Stimulated activated naive CD8-positive, alpha-beta T cell treated with anti-CD3 and anti-CD28 coated beads, Interleukin-15, amount 100 ng/mL, for 72 hours (primary cell): Measurements from ENCODE around the gene BID.

Experiments
- ATAC-seq: fragments of 150-1000 bp; cut with Tn5 transposase; 2 replicates; pipeline ENCODE4 v1.10.0; 2021; ENCODE audit warnings: mild to moderate bottlenecking, moderate library complexity
- DNase-seq, 2 donors: peaks; one replicate each; pipeline ENCODE4 v3.0.0; 2021 to 2022
- H3K27ac Mint-ChIP-seq, 2 donors: one replicate each; pipeline ENCODE4 v1.8.0; 2022; ENCODE audit warnings: mild to moderate bottlenecking in 2 of 2, mixed read lengths in 2 of 2, moderate library complexity in 2 of 2
- H3K27me3 Mint-ChIP-seq: one replicate; pipeline ENCODE4 v1.8.0; 2022; ENCODE audit warnings: mixed read lengths
- H3K4me1 Mint-ChIP-seq: one replicate; pipeline ENCODE4 v1.8.0; 2022; ENCODE audit warnings: mild to moderate bottlenecking, mixed read lengths
- H3K4me3 Mint-ChIP-seq, 2 donors: one replicate each; pipeline ENCODE4 v1.8.0; 2022; ENCODE audit warnings: mild to moderate bottlenecking in 2 of 2, mixed read lengths in 2 of 2, moderate library complexity in 1 of 2
- H3K9me3 Mint-ChIP-seq, 2 donors: one replicate each; pipeline ENCODE4 v1.8.0; 2022; ENCODE audit warnings: mixed read lengths in 2 of 2

Gene BID

DNA sequence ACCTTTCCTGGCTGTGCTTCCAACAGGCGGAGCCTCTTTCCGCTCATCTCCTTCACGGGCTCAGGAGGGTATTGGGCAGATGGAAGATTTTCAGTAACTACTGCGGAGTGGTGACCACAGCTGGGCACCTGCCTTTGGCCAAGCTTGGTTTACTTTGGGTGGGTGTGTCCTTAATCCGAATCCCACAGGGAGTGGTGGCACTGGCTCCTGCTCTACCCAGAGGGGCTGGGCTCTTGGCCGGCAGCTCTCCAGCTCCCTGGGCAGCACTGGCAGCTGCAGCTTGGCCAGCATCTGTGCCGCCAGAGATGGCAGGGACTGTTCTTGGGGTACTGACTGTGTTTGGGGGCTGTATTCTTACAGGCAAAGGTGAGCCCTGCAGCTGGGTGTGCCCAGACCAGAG, 29.8 kb downstream of the BID start:
- H3K4me3 Mint-ChIP-seq, result no peak overlapping the region
- peaks cover 15% of the 10 kb centered on the region for H3K4me1 Mint-ChIP-seq
- H3K27me3 Mint-ChIP-seq, result no peaks in the 10 kb centered on the region
- H3K27ac Mint-ChIP-seq, result no peak overlapping the region
- DNase-seq (no peak), ATAC-seq (no peak)
- no peaks in the 10 kb centered on the region for H3K9me3 Mint-ChIP-seq

DNA sequence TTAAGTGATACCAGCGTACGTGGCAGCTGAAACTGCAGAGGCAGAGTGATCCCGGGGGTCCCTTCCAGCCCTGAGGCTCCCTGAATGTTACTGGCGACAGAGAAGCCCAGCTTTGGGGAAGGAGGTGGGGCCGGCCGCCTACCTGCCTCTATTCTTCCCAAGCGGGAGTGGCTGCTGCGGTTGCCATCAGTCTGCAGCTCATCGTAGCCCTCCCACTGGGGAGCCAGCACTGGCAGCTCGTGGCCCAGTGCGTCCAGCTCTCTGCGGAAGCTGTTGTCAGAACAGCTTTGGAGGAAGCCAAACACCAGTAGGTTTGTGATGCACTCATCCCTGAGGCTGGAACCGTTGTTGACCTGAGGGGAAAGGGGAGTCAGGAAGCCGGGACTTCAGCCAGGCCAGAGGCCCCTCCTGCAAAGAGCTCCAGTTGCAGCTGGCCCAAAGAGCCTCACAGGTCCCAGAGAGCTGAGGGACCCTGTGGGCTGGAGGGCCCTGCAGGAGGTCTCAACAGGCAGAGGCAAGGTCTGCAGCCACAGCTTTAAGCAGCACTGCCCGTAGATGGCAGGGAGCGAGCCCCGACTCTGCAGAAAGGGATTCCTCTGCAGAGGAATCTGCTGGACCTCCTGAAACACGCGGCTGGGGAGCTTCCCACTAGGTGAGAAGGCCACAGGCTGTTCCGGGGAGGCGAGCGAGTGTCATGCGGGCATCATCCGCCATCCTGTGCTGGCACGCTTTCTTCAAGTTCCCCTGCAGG, 30.4 kb downstream of the BID start:
- no peak overlapping the region for H3K4me3 Mint-ChIP-seq
- H3K4me1 Mint-ChIP-seq, result peaks cover 15% of the 10 kb centered on the region
- ATAC-seq, result no peak
- H3K9me3 Mint-ChIP-seq, result no peaks in the 10 kb centered on the region
- H3K27ac Mint-ChIP-seq, result no peak overlapping the region
- no peak for DNase-seq
- H3K27me3 Mint-ChIP-seq, result no peaks in the 10 kb centered on the region

DNA sequence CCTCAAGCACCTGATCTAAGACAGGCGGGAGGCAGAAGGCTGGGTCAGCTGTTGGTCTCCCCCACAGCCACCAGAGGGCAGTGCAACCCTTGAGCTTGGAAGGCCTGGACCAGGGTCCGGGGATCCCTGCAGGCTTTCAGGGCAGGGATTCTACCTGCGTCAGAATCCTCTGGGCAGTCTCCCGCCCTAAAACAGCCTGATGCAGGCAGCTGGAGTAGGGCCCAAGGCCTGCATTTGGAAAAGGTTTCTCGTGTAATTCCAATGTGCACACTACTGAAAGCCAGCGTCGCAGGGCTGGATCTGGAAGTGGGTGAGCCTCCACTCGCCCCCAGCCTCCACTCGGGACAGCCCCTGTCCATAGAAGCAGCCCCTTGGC, 31.8 kb downstream of the BID start:
- ATAC-seq, result peak; percentile 86
- Mint-ChIP-seq H3K4me1 (peaks cover 15% of the 10 kb centered on the region), H3K4me3 (no peak overlapping the region), H3K27ac (no peak overlapping the region), H3K9me3 (no peaks in the 10 kb centered on the region), H3K27me3 (no peaks in the 10 kb centered on the region)
- peak; percentile 64 to 73 for DNase-seq

DNA sequence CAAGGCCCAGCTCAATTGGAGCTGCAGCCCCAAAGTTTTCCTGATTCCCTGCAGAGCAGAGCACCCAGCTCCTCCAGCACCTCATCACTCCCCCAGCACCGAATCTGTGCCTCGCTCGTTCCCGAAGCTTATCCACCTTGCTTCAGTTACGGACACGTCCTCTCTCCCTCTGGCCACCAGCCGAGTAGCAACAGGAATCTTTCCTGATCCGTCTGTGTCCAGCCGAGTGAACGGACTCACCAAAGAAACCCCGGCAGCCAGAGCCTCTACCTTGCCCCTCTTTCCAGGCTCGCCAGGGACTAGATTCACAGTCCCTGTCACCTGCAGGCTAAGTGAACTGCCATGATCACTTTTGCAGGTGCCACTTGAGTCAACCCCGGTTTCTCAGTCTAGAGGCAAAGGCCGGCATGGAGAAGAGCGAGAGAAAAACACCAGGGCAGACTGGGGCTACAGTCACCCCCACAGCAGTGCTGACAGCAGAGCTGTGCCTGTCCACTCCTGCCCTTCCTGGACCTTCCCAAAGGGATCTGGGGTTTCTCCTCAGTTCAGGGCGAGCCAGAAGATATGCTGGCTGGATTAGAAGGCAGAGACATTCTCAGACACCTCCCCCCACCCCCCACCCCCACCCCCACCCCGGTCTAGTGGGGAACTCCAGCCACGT, 32.3 kb downstream of the BID start:
- Mint-ChIP-seq H3K4me3 (no peak overlapping the region), H3K9me3 (no peaks in the 10 kb centered on the region), H3K27ac (no peak overlapping the region)

DNA sequence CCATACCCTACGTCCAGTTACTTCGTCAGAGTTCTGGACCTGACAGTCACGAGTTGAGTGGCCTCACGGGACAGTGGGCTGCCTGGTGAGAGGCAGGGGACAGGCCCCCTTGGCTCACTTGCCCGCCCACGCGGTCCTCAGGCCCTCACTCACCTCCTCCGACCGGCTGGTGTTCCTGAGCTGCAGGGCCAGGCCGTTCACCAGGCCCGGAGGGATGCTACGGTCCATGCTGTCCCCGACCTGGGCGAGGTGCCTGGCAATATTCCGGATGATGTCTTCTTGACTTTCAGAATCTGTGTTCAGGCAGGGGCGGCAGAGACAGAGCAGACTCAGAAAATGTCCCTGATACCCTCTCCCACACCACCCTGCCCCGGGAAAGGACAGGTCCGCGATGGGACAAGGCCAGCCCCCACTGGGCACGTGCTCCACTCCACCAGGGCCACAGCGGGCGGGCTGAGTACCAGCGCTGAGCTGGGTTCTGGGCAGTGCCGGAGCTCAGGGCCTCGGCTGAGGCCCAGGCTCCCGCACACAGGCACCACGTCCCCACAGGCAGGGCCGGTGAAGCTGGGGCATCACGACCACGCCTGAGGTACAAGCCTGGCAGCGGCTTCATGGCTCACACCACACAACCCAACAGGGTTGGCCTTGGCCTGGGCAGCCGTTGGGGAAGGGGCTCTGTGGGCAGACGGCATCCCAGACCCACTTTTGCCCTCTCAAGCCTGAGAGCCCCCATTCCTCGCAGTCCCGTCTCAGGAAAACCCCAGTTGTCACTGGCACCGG, 34.9 kb downstream of the BID start:
- Mint-ChIP-seq H3K4me3 (no peak overlapping the region), H3K27me3 (no peaks in the 10 kb centered on the region), H3K27ac (peak overlapping the region in 1 of 2 donors; percentile 48), H3K9me3 (no peaks in the 10 kb centered on the region), H3K4me1 (peaks cover 17% of the 10 kb centered on the region)
- no peak for DNase-seq
- peak; percentile 31 for ATAC-seq

More for the DNA sequence above, 32.3 kb downstream of the BID start:
- no peak for DNase-seq
- no peaks in the 10 kb centered on the region for H3K27me3 Mint-ChIP-seq
- peak; percentile 37 for ATAC-seq
- H3K4me1 Mint-ChIP-seq, result peaks cover 15% of the 10 kb centered on the region

DNA sequence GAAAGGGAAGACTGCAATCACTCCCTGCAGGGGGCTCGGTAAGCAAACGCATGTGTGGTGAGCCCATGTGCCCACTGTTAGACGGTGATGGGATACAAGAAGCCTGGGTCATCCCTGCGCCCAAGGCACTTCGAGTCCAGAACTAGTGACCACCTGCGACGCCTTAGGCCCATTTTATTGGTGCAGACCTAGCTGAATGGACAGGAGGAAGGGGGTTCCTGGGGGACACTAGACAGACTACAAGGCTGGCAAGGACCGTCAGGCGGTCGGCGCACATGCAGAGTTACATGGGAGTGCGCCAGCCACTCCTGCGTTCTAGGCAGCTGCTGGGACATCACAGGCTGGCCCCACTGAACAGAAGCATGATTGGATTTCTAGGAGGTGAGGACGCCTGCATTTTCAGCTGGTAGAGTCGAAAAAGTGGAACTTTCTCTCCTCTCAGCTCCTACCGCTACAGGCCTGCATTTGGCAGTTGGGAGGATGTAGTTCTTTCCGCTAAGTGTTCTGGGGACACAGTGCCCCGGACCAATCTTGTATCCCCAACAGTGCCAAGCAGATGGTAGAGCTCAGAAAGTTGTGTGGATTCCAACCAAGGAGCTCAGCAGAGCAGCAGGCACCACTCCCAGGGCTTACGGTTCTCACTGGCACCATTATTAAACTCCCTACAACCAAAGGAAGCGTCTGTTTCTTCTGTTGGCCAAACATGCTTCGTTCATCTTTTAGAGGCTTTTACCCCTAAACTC, 35.7 kb downstream of the BID start:
- ATAC-seq, result no peak
- Mint-ChIP-seq H3K4me1 (peaks cover 25% of the 10 kb centered on the region), H3K4me3 (no peak overlapping the region), H3K9me3 (no peaks in the 10 kb centered on the region), H3K27me3 (no peaks in the 10 kb centered on the region), H3K27ac (peak overlapping the region in 1 of 2 donors; percentile 85)
- no peak for DNase-seq

DNA sequence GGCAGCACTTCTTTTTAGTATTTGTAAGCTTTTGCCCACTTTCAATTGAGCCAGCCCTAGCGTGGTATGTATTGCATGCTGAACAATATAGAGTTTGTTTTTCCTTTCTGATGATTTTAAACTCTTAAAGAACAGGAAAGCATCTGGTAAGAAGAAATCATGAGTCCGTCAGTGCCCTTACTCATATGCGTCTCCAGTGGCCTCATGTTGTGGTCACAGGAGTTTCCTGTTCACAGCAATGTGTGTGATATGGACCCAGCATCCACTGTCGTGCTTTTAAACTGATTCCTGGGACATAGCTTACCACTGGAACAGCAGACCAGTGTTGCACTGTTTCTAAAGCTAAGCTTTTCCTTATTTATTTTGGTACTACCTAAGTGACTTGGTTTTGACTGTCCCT, 40.1 kb downstream of the BID start:
- peaks cover 25% of the 10 kb centered on the region for H3K4me1 Mint-ChIP-seq
- H3K27me3 Mint-ChIP-seq, result no peaks in the 10 kb centered on the region
- DNase-seq, result peak; percentile 27 to 52
- peak overlapping the region in 1 of 2 donors; percentile 44 for H3K4me3 Mint-ChIP-seq
- ATAC-seq, result peak; percentile 98
- H3K27ac Mint-ChIP-seq, result peak overlapping the region in 1 of 2 donors; percentile 69
- H3K9me3 Mint-ChIP-seq, result no peaks in the 10 kb centered on the region

DNA sequence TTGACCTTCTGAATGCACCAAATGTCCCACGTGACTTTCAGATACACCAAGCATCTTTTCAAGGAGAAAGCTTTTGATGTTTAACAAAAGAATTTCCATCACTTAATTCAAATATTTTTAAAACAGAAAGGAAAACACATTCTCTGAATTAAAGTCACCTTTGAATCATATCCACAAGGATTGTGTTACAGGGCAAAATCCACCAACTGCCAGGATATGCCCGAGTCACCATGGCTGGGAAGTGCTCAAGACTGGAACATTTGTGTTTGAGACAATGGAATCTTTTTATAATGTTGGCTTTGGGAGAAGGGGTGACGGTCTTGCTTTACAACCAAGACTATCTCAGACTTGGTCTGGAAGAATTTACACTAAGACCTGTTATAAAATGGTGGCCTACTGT, 40.8 kb downstream of the BID start:
- H3K4me1 Mint-ChIP-seq, result peaks cover 25% of the 10 kb centered on the region
- H3K4me3 Mint-ChIP-seq, result peak overlapping the region; percentile 2 to 9
- H3K9me3 Mint-ChIP-seq, result no peaks in the 10 kb centered on the region
- no peaks in the 10 kb centered on the region for H3K27me3 Mint-ChIP-seq
- DNase-seq, result no peak
- H3K27ac Mint-ChIP-seq, result peak overlapping the region in 1 of 2 donors; percentile 69
- ATAC-seq, result no peak

DNA sequence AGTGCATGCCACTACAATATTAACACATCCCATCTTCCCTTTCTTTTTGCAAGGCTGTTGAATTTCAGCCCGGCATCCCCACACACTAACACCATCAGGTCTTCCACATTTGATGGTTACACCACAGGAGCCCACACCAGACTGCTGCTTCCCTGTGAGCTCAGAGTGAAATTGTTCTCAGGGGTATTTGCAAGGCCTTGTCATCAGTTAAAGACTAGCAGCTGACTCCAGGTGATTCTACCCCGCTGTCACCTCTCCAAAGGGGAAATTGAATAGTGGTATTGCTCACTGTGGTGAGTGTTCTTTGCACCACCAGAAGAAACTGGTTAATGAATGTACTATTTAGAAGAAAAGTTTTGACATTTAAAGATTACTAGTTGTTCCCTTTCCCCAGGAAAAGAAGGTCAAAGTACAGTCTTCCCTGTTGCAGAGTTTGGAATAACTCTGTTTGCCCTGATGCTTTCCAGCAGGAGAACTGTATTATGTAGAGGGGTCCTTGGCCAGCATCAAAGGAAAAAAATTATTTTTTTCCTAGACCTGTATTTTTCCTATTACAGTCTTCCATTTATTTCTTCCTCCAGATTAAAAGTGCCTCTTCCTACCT, 41.9 kb downstream of the BID start:
- no peak overlapping the region for H3K27ac Mint-ChIP-seq

DNA sequence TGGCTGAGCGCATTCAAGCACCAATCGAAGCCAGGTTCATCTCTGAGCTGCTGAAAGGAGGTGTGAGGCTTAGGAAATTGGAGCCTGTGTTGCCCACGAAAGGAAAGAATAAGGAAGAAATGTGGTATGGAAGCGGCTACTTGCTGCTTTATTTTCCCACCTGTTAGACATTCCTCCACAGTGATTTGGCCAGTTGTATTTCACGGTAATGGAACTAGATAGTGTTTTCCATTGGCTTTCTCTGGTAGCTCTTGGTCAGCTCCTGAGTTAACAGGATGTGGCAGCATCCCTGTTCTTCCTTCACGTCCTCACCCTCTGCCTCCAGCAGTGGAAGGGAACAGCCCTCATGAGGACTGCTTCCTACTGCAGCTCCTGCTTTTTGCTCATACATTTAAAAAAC, 44.7 kb downstream of the BID start:
- no peak overlapping the region for H3K4me3 Mint-ChIP-seq
- no peaks in the 10 kb centered on the region for H3K27me3 Mint-ChIP-seq
- H3K9me3 Mint-ChIP-seq, result no peaks in the 10 kb centered on the region
- peaks cover 30% of the 10 kb centered on the region for H3K4me1 Mint-ChIP-seq
- DNase-seq (no peak), ATAC-seq (no peak)
- H3K27ac Mint-ChIP-seq, result peak overlapping the region in 1 of 2 donors; percentile 82

More for the DNA sequence above, 41.9 kb downstream of the BID start:
- no peak overlapping the region for H3K4me3 Mint-ChIP-seq
- H3K4me1 Mint-ChIP-seq, result peaks cover 25% of the 10 kb centered on the region
- H3K27me3 Mint-ChIP-seq, result no peaks in the 10 kb centered on the region
- no peak for DNase-seq
- no peak for ATAC-seq
- no peaks in the 10 kb centered on the region for H3K9me3 Mint-ChIP-seq

DNA sequence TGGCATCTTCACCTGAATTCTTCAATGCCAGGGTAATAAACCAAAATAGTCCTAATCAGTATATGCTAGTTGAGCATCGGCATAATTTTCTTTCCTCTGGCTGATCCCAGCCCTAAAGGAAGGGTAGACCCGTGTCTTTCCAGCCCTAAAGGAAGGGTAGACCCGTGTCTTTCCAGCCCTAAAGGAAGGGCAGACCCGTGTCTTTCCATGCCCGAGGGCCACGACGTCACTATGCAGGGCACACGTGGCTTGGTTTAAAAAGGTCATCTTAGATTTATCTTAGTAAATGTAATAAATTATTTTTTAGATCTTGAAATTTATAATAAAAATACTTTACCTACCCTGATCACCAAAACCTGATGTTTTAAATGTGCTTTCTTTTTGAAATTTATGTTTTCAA, 45.5 kb downstream of the BID start:
- H3K27ac Mint-ChIP-seq, result no peak overlapping the region
- no peaks in the 10 kb centered on the region for H3K9me3 Mint-ChIP-seq
- H3K4me1 Mint-ChIP-seq, result peaks cover 22% of the 10 kb centered on the region
- ATAC-seq (no peak), DNase-seq (no peak)
- no peaks in the 10 kb centered on the region for H3K27me3 Mint-ChIP-seq
- no peak overlapping the region for H3K4me3 Mint-ChIP-seq

DNA sequence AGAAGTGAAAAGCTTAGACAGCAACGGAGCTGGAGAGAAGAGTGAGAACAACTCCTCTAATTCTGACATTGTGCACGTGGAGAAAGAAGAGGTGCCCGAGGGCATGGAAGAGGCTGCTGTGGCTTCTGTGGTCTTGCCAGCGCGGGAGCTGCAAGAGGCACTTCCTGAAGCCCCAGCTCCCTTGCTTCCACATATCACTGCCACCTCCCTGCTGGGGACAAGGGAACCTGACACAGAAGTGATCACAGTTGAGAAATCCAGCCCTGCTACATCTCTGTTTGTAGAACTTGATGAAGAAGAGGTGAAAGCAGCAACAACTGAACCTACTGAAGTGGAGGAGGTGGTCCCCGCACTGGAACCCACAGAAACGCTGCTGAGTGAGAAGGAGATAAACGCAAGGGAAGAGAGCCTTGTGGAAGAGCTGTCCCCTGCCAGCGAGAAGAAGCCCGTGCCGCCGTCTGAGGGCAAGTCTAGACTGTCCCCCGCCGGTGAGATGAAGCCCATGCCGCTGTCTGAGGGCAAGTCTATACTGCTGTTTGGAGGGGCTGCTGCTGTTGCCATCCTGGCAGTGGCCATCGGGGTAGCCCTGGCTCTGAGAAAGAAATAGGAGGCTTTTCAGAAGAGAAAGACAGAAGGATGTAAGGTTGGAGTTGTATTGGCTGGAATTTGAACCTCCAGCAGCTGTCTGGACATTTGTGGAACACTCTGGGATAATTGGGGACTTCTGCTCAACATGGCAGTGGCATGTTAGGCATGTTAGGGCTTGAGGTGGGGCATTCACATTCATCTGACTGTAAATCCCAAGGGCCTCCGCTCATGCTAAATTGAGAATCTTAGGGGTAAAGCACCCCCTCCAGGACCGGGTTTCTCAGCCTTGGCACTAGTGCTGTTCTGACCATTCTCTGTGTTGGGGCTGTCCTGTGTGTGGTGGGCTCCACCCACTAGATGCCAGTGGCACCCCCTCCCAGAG, 47.1 kb downstream of the BID start:
- ATAC-seq (no peak), DNase-seq (no peak)
- peak overlapping the region in 1 of 2 donors; percentile 97 for H3K27ac Mint-ChIP-seq
- H3K4me3 Mint-ChIP-seq, result no peak overlapping the region
- peaks cover 11% of the 10 kb centered on the region for H3K4me1 Mint-ChIP-seq
- no peaks in the 10 kb centered on the region for H3K27me3 Mint-ChIP-seq
- H3K9me3 Mint-ChIP-seq, result no peaks in the 10 kb centered on the region

DNA sequence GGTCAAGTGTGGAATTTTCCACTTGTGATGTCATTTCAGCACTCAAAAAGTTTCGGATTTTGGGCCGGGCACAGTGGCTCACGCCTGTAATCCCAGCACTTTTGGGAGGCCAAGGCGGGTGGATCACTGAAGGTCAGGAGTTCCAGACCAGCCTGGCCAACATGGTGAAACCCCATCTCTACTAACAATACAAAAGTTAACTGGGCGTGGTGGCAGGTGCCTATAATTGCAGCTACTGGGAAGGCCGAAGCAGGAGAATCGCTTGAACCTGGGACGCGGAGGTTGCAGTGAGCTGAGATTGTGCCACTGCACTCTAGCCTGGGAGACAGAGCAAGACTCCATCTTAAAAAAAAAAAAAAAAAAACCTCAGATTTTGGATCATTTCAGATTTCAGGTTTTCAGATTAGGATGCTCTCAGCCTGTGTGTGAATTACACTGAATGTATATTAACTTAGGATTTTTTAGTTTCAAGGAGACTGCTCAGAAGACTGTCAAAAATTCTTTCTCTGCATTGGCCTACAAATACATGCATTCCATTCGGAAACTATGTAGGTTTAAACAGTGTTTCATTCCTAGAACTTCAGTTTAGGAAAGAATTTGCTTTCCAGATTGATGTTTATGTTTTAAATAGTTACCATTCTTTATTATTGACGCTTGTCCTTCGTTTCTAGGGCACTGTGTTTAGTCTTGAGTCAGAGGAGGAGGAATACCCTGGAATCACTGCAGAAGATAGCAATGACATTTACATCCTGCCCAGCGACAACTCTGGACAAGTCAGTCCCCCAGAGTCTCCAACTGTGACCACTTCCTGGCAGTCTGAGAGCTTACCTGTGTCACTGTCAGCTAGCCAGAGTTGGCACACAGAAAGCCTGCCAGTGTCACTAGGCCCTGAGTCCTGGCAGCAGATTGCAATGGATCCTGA, 48.0 kb downstream of the BID start:
- H3K9me3 Mint-ChIP-seq, result no peaks in the 10 kb centered on the region
- peak overlapping the region; percentile 56 to 97 for H3K27ac Mint-ChIP-seq
- H3K4me3 Mint-ChIP-seq, result no peak overlapping the region
- DNase-seq (no peak), ATAC-seq (peak; percentile 59)
- peaks cover 11% of the 10 kb centered on the region for H3K4me1 Mint-ChIP-seq
- no peaks in the 10 kb centered on the region for H3K27me3 Mint-ChIP-seq
